ENCODE measurements around the gene VWA5B1.

VWA5B1 gene

GRCh38 chr1:20400341-20401177, 109.9 kb downstream of the VWA5B1 start:
- Mint-ChIP-seq H3K36me3 (ENCODE audit: low read depth) (no peaks in the 10 kb centered on the region), H3K27me3 (ENCODE audit: low read depth, poor library complexity) (peaks cover 95% of the 10 kb centered on the region), H3K9me3 (peaks cover 6% of the 10 kb centered on the region), H3K27ac (no peak overlapping the region), H3K4me3 (no peak overlapping the region), H3K4me1 (peaks cover under 1% of the 10 kb centered on the region)
- TF ChIP-seq CTCF (IDR thresholded peaks at IDR 0.05), result no peak
- DNase-seq, result no peak

GRCh38 chr1:20401405-20402010, 110.8 kb downstream of the VWA5B1 start:
- peaks cover 98% of the 10 kb centered on the region for H3K27me3 Mint-ChIP-seq (ENCODE audit: low read depth, poor library complexity)
- DNase-seq, result no peak
- H3K4me3 Mint-ChIP-seq, result no peak overlapping the region
- no peaks in the 10 kb centered on the region for H3K36me3 Mint-ChIP-seq (ENCODE audit: low read depth)
- TF ChIP-seq CTCF (IDR thresholded peaks at IDR 0.05), result no peak
- peaks cover under 1% of the 10 kb centered on the region for H3K9me3 Mint-ChIP-seq
- peaks cover 10% of the 10 kb centered on the region for H3K4me1 Mint-ChIP-seq
- H3K27ac Mint-ChIP-seq, result no peak overlapping the region

GRCh38 chr1:20402585-20403422, 112.1 kb downstream of the VWA5B1 start:
- Mint-ChIP-seq H3K27me3 (ENCODE audit: low read depth, poor library complexity) (peaks cover 99% of the 10 kb centered on the region), H3K4me1 (peaks cover 13% of the 10 kb centered on the region), H3K27ac (no peak overlapping the region), H3K4me3 (no peak overlapping the region), H3K9me3 (no peaks in the 10 kb centered on the region), H3K36me3 (ENCODE audit: low read depth) (no peaks in the 10 kb centered on the region)
- no peak for TF ChIP-seq CTCF (IDR thresholded peaks at IDR 0.05)
- DNase-seq, result no peak

- H3K36me3 Mint-ChIP-seq (ENCODE audit: low read depth), result no peaks in the 10 kb centered on the region
- peaks cover 99% of the 10 kb centered on the region for H3K27me3 Mint-ChIP-seq (ENCODE audit: low read depth, poor library complexity)
- no peak for DNase-seq
- TF ChIP-seq CTCF (IDR thresholded peaks at IDR 0.05), result no peak
- H3K27ac Mint-ChIP-seq, result no peak overlapping the region
- no peaks in the 10 kb centered on the region for H3K9me3 Mint-ChIP-seq
- peaks cover 13% of the 10 kb centered on the region for H3K4me1 Mint-ChIP-seq
- H3K4me3 Mint-ChIP-seq, result no peak overlapping the region
These were observed 112.9 kb downstream of the VWA5B1 start for GRCh38 chr1:20403423-20404145.

- Mint-ChIP-seq H3K4me1 (peaks cover 13% of the 10 kb centered on the region), H3K27me3 (ENCODE audit: low read depth, poor library complexity) (peaks cover 99% of the 10 kb centered on the region), H3K27ac (no peak overlapping the region), H3K36me3 (ENCODE audit: low read depth) (no peaks in the 10 kb centered on the region), H3K4me3 (no peak overlapping the region), H3K9me3 (no peaks in the 10 kb centered on the region)
- peak; percentile 15 for DNase-seq
- no peak for TF ChIP-seq CTCF (IDR thresholded peaks at IDR 0.05)
These were observed 113.8 kb downstream of the VWA5B1 start for GRCh38 chr1:20404466-20404865.

Measured in nephron progenitor cell (in vitro differentiated cells).